Measurements from ENCODE around the gene STAT5A.
"Not testable (repeated sequence)": the region's sequence is repeated elsewhere in the genome, so short reads cannot be mapped to it uniquely, and the experiment has no call there.

Gene STAT5A

GRCh38 chr17:42305031-42305330 lies 16.7 kb downstream of the STAT5A start:
- in situ Hi-C loops (cut with MboI; ENCODE audit: low sequenced_read_pairs): not testable (repeated sequence)

- in situ Hi-C loops (cut with MboI; ENCODE audit: low sequenced_read_pairs): no loop called here
These were observed 17.5 kb downstream of the STAT5A start for GRCh38 chr17:42305543-42306384.

GRCh38 chr17:42306385-42306667 lies 18.0 kb downstream of the STAT5A start:
- in situ Hi-C loops (cut with MboI; ENCODE audit: low sequenced_read_pairs): no loop called here

GRCh38 chr17:42307362-42307927 lies 19.1 kb downstream of the STAT5A start:
- in situ Hi-C loops (cut with MboI; ENCODE audit: low sequenced_read_pairs): no loop called here

- in situ Hi-C loops (cut with MboI; ENCODE audit: low sequenced_read_pairs): no loop called here
These were observed 20.1 kb downstream of the STAT5A start for GRCh38 chr17:42308446-42308845.

GRCh38 chr17:42309142-42309541 lies 20.8 kb downstream of the STAT5A start:
- in situ Hi-C loops (cut with MboI; ENCODE audit: low sequenced_read_pairs): no loop called here

GRCh38 chr17:42309986-42310786 lies 21.9 kb downstream of the STAT5A start:
- in situ Hi-C loops (cut with MboI; ENCODE audit: low sequenced_read_pairs): no loop called here

GRCh38 chr17:42310787-42311215 lies 22.5 kb downstream of the STAT5A start:
- in situ Hi-C loops (cut with MboI; ENCODE audit: low sequenced_read_pairs): no loop called here

GRCh38 chr17:42311240-42312034 lies 23.1 kb downstream of the STAT5A start:
- in situ Hi-C loops (cut with MboI; ENCODE audit: low sequenced_read_pairs): no loop called here

- in situ Hi-C loops (cut with MboI; ENCODE audit: low sequenced_read_pairs): no loop called here
These were observed 23.7 kb downstream of the STAT5A start for GRCh38 chr17:42312035-42312284.

- in situ Hi-C loops (cut with MboI; ENCODE audit: low sequenced_read_pairs): no loop called here
These were observed 24.2 kb downstream of the STAT5A start for GRCh38 chr17:42312285-42313130.

GRCh38 chr17:42313389-42313772 lies 25.1 kb downstream of the STAT5A start:
- in situ Hi-C loops (cut with MboI; ENCODE audit: low sequenced_read_pairs): no loop called here

GRCh38 chr17:42313773-42314566 lies 25.7 kb downstream of the STAT5A start:
- in situ Hi-C loops (cut with MboI; ENCODE audit: low sequenced_read_pairs): no loop called here

- in situ Hi-C loops (cut with MboI; ENCODE audit: low sequenced_read_pairs): no loop called here
These were observed 27.3 kb downstream of the STAT5A start for GRCh38 chr17:42315402-42316156.

- in situ Hi-C loops (cut with MboI; ENCODE audit: low sequenced_read_pairs): no loop called here
These were observed 28.5 kb downstream of the STAT5A start for GRCh38 chr17:42316755-42317154.

GRCh38 chr17:42317266-42317845 lies 29.1 kb downstream of the STAT5A start:
- in situ Hi-C loops (cut with MboI; ENCODE audit: low sequenced_read_pairs): no loop called here

GRCh38 chr17:42317967-42318366 lies 29.7 kb downstream of the STAT5A start:
- in situ Hi-C loops (cut with MboI; ENCODE audit: low sequenced_read_pairs): not testable (repeated sequence)

GRCh38 chr17:42321555-42321954 lies 33.3 kb downstream of the STAT5A start:
- in situ Hi-C loops (cut with MboI; ENCODE audit: low sequenced_read_pairs): loop anchor here (10.0 kb wide), 1 partner anchor 83 kb away; no protein-coding TSS in a partner anchor

Data from HL-60/S4 treated with phorbol 12-myristate 13-acetate at 8.2 ng/mL for 4 days and 3 days (cell line).